Measurements from ENCODE around the gene IFNL1. TPM values are rescaled to one million over a fixed set of nuclear protein-coding genes. Genes with fewer than 3 reads are reported as not detected.
"Not testable (repeated sequence)": the region's sequence is repeated elsewhere in the genome, so short reads cannot be mapped to it uniquely, and the experiment has no call there.

IFNL1 gene
- total RNA-seq, 1 donor from 2014 or later, result not detected

DNA sequence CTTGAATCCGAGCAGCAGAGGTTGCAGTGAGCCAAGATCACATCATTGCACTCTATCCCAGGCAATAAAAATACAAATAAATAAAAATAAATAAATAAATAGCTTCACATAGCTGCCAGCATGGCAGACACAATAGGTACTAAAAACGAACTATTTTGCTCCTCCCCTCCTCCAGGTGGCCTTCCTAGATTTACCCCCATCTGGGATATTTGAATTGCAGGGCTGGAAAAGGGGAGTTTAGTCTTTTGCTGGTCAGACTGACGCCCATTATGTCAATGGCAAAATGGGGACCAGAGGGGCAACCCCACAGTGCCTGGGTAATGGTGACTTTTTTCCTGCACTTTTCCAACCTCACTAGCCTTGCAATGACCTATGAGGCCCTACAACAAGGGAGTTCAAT lies 40.3 kb downstream of the IFNL1 start:
- Mint-ChIP-seq H3K9me3 (no peaks in the 10 kb centered on the region), H3K27me3 (ENCODE audit: low read depth) (no peaks in the 10 kb centered on the region), H3K4me1 (peaks cover 9% of the 10 kb centered on the region), H3K36me3 (no peaks in the 10 kb centered on the region), H3K27ac (no peak overlapping the region), H3K4me3 (no peak overlapping the region)
- TF ChIP-seq, protein P1, sequence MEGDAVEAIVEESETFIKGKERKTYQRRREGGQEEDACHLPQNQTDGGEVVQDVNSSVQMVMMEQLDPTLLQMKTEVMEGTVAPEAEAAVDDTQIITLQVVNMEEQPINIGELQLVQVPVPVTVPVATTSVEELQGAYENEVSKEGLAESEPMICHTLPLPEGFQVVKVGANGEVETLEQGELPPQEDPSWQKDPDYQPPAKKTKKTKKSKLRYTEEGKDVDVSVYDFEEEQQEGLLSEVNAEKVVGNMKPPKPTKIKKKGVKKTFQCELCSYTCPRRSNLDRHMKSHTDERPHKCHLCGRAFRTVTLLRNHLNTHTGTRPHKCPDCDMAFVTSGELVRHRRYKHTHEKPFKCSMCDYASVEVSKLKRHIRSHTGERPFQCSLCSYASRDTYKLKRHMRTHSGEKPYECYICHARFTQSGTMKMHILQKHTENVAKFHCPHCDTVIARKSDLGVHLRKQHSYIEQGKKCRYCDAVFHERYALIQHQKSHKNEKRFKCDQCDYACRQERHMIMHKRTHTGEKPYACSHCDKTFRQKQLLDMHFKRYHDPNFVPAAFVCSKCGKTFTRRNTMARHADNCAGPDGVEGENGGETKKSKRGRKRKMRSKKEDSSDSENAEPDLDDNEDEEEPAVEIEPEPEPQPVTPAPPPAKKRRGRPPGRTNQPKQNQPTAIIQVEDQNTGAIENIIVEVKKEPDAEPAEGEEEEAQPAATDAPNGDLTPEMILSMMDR (IDR thresholded peaks at IDR 0.05; ENCODE audit: unreplicated experiment), result no peak
- no peak for DNase-seq (ENCODE audit: low spot score in 2 of 2, unreplicated experiment in 2 of 2)

DNA sequence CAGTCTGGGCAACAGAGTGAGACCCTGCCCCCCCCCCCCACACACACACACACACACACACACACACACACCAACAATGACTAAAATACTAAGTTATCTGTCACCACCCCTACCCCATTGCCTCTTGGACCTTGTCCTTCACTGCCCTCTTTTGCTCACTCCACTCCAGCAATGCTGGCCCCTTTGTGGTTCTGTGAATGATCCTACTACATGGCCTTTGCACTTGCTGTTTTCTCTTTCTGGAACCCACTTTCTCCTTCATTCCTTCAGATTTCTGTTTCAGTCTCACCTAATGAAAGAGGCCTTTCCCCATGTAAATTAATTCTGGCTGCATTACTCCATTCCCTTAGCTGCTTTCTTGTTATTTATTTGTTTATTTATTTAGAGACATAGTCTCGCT lies 43.5 kb downstream of the IFNL1 start:
- Mint-ChIP-seq H3K36me3 (no peaks in the 10 kb centered on the region), H3K4me3 (no peak overlapping the region), H3K9me3 (no peaks in the 10 kb centered on the region), H3K4me1 (peaks cover 28% of the 10 kb centered on the region), H3K27ac (no peak overlapping the region), H3K27me3 (ENCODE audit: low read depth) (no peaks in the 10 kb centered on the region)
- DNase-seq (ENCODE audit: low spot score in 2 of 2, unreplicated experiment in 2 of 2), result no peak
- TF ChIP-seq, protein P1 (IDR thresholded peaks at IDR 0.05; ENCODE audit: unreplicated experiment), result no peak

DNA sequence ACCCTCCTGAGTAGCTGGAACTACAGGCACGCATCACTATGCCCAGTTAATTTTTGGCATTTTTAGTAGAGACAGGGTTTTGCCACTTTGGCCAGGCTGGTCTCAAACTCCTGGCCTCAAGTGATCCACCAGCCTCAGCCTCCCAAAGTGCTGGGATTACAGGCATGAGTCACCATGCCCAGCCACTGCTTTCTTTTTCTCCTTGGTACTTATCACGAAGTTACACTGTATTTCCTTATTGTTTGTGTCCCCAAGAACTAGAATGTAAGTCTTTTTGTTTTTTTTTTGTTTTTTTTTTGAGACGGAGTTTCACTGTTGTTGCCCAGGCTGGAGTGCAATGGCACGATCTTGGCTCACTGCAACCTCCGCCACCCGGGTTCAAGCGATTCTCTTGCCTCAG lies 43.9 kb downstream of the IFNL1 start:
- peak overlapping the region; percentile 87 for H3K4me3 Mint-ChIP-seq
- not testable (repeated sequence) for DNase-seq (ENCODE audit: low spot score in 2 of 2, unreplicated experiment in 2 of 2); H3K9me3 Mint-ChIP-seq; H3K36me3 Mint-ChIP-seq; H3K27me3 Mint-ChIP-seq (ENCODE audit: low read depth)
- peaks cover 31% of the 10 kb centered on the region for H3K4me1 Mint-ChIP-seq
- peak overlapping the region; percentile 93 for H3K27ac Mint-ChIP-seq

DNA sequence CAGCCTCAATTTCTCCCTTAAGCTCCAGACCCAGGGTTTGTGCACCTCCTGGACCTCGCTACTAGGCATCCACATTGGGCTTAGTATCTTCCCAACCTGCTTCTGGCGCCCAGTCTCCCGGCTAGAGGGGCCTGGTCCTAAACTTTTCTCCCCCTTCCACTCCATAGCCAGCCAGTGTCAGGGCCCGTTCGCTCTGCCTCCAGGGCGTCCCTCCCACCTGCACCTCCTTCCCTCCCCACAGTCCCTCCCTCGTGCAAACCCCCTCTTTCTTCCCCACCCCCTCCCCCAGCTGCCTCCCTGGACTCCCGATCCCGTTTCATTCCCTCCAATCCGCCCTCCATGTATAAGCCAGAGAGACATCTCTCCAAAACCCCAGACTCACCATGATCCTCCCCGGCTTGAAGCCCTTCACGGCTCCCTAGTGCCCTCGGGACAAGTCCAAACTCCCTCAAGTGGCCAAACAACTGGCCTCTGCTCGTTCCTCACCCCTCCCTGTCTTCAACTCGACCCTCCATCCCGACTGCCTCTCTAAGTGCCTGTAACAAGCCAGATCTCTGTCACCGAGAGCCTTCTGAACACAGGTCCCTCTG lies 45.0 kb downstream of the IFNL1 start:
- TF ChIP-seq, protein P1 (IDR thresholded peaks at IDR 0.05; ENCODE audit: unreplicated experiment), result no peak
- H3K4me1 Mint-ChIP-seq, result peaks cover 39% of the 10 kb centered on the region
- H3K36me3 Mint-ChIP-seq, result peaks cover 3% of the 10 kb centered on the region
- H3K4me3 Mint-ChIP-seq, result peak overlapping the region; percentile 87
- H3K27me3 Mint-ChIP-seq (ENCODE audit: low read depth), result no peaks in the 10 kb centered on the region
- peak in 1 of 2 experiments; percentile 53 for DNase-seq (ENCODE audit: low spot score in 2 of 2, unreplicated experiment in 2 of 2)
- H3K9me3 Mint-ChIP-seq, result no peaks in the 10 kb centered on the region
- H3K27ac Mint-ChIP-seq, result peak overlapping the region; percentile 93

DNA sequence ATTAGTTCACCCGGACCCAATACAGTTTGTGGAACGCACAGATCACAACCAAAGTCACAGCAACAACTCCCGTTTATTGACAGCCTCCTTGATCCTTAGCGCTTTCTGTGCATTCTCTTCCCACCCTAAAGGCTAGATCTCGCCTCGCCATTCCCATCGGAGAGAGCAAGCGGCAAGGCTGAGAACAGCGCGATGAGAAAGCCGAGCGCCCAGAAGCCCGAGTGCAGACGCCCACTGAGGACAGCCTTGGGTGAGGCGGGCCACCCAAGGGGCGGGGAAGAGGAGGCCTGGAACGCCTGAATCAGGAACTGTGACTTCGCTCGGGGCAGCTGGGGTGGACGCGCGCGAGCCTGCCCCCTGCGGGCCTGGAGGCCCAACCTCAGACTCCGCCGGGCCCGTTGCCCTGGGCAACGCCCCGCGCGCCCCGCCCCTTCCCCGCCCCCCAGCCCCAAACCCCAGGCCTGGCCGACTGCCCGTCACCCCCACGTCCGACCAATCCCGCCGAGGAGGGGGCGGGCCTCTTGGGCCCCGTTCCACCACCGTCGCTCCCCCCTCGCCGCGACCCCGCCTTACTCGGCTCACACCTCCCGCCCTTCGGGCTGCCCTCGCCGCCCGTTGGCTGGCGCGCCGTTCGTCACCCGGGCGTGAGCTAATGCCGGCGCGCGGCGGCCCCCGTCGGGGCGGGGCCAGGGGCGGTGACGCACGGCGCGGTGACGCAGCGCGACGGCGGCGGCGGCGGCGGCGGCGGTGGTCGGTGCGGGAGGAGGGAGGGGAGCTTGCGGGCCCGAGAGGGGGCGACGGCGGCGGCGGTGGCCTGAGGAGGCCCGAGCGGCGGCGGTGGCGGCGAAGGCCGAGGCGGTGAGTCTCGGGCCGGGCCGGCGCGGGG lies 45.8 kb downstream of the IFNL1 start, which contains the start of gene SAMD4B:
TSS of gene SAMD4B (plus strand) at position 703 of the 886 bp plus-strand sequence. CDS start 14,473 bp downstream, outside the sequence.
- peak; percentile 99 to 100 for DNase-seq (ENCODE audit: low spot score in 2 of 2, unreplicated experiment in 2 of 2)
- H3K9me3 Mint-ChIP-seq, result no peaks in the 10 kb centered on the region
- peak within 1 kb of the TSS; percentile 93 for H3K27ac Mint-ChIP-seq
- no peaks in the 10 kb centered on the region for H3K27me3 Mint-ChIP-seq (ENCODE audit: low read depth)
- TF ChIP-seq, protein P1 (IDR thresholded peaks at IDR 0.05; ENCODE audit: unreplicated experiment), result peak; percentile 80
- peaks cover 39% of the 10 kb centered on the region for H3K4me1 Mint-ChIP-seq
- peak within 1 kb of the TSS; percentile 87 for H3K4me3 Mint-ChIP-seq
- H3K36me3 Mint-ChIP-seq, result peaks cover 3% of the 10 kb centered on the region

Data from mesothelial cell of epicardium (in vitro differentiated cells).